ENCODE results near the gene KISS1R.
"Not testable (repeated sequence)": the region's sequence is repeated elsewhere in the genome, so short reads cannot be mapped to it uniquely, and the experiment has no call there.

KISS1R gene

DNA sequence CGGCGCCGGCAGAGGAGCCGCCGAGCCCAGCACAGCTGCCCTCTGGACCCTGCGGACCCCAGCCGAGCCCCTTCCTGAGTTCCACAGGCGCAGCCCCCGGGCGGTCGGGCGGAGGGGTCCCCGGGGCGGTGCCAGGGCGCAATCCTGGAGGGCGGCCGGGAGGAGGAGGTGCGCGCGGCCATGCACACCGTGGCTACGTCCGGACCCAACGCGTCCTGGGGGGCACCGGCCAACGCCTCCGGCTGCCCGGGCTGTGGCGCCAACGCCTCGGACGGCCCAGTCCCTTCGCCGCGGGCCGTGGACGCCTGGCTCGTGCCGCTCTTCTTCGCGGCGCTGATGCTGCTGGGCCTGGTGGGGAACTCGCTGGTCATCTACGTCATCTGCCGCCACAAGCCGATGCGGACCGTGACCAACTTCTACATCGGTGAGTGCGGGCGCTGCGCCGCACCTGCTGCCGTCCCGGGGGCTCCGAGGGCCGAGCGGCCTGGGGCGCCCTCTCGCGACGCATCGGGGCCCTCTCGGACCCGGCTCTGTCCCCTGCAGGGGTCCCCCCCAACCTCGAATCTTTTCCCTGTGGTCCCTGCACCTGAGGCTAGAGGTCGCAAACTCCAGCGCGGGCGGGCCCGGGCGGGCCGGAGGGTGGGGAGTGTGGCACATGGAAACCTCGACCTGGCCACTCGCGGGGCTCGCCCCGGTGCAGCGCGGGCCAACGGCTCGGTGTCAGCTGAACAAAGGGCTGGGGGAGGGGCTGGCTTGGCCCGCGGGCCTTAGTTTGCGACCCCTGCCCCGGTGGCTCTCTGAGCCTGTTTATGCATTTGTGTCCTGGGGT lies at the start of gene KISS1R:
KISS1R (plus strand) TSS at position 11 of the 829 bp plus-strand sequence; CDS start at position 181, 170 bp downstream.
- no peak for DNase-seq (ENCODE audit: low read depth)

GRCh38 chr19:867855-868457 lies 49.2 kb upstream of the KISS1R start:
- no peak for DNase-seq (ENCODE audit: low read depth)

DNA sequence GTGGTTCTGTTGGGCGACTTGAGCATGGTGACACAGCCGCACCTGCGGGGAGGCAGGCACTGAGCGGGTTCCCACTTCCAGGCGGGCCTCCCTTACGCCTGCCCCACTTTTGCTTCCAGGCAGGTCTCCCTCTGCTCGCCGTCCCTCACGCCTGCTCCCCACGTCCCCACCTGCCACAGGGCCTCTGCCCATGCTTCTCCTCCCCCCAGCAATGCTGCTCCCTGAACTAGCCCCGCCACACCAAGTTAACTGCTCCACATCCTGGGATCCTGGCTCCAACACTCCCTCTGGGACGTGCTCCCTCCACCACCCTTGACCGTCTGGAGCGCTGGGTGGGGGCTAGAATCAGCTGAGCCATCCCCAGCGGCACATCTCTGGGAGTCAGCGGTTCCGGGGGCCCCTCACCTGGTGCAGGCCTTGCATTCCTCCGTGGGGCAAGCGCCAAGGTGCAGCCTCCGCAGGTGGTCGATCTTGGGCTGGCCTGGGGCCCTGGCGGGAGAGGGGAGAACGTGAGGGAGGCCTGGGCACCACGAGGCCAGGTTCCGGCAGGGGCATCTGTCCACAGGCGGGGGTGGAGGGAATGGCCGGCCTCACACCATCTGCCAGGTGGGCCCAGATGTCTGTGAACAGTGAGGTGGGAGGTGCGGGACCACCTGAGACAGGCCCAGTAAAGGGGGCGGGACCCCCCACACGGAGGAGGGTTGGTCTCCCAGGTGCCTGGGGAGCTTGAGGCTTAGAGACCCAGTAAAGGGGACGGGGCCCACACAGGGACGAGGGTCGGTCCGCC lies 48.5 kb upstream of the KISS1R start:
- no peak for DNase-seq (ENCODE audit: low read depth)

- no peak for DNase-seq (ENCODE audit: low read depth)
Observed at GRCh38 chr19:869245-870177, 47.6 kb upstream of the KISS1R start.

DNA sequence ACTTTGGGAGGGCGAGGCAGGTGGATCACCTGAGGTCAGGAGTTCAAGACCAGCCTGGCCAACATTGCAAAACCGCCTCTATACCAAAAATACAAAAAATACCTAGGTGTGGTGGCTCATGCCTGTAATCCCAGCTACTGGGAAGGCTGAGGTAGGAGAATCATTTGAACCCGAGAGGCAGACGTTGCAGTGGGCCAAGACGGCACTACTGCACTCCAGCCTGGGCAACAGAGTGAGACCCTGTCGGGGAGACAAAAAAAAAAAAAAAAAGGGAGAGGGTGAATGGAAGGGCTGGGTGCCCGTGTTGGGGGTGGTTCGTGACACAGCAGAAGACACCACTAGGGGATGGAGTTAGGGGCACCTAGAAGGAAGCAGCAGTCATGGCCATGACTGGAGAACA lies 46.8 kb upstream of the KISS1R start:
- no peak for DNase-seq (ENCODE audit: low read depth)

GRCh38 chr19:870963-871401 lies 46.2 kb upstream of the KISS1R start:
- DNase-seq (ENCODE audit: low read depth), result no peak

DNA sequence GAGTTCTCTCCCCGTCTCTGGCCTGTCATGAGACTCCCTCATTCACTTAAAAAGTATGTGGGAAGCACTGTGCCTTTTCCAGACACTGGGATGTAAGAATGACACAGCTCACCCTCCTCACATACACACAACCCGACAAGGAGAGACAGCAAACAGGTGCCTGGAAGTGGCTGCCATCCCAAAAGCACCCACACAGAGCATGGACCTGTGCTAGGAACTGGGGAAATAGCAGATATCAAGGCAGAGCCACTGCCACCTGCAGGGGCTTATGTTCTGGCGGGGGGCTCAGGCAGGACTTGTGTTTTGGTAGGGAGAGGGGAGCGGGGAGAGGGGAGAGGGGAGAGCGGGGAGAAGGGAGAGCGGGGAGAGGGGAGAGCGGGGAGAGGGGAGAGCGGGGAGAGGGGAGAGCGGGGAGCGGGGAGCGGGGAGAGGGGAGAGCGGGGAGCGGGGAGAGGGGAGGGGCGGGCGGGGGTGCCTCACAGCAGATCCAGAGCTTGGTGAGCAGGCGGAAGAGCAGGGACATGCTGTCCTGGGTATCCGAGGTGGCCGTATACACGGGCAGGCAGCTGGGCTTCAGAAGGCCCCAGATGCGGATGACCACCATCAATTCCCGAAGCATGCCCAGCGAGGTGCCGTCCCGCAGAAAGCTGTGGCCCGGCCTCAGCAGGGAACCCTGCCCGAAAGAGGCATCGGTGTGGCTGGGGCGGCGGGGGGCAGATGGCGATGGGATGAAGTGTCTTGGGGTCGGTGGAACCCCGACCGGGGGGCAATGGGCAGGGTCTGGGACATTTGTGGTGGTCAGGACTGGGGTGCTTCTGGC lies 45.5 kb upstream of the KISS1R start:
- DNase-seq (ENCODE audit: low read depth), result no peak

DNA sequence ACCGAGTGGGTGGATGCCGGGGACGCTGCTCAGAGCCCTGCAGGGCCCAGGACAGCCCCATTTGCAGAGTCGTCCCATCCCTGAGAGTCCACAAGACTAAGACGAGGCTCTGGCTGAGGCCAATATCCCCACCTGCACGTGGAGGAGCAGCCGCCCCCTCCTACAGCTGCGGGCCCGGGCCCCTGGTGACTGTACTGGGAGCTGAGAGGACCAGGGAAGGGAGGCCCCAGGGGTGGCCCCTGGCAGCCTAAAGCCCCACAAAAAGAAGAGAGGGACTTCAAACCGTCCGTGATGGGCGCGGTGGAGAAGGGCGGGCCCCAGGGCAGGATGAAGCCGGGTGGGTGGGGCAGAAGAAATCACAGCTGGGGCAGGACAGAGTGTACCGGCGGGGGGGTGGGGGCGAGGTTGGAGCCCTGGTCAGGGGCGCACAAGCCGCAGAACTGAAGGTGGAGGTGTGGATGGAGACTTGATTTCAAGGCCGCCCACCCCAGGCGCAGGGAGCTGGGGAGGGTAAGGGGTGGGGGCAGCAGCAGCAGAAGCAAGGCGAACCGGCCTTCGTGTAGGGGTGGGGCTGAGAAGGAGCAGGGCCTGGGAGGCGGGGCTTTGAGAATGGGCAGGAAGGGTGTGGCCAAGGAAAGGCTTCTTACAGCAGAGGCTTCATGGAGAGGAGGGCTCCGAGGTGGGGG lies 44.7 kb upstream of the KISS1R start:
- peak; percentile 69 for DNase-seq (ENCODE audit: low read depth)

- peak; percentile 56 for DNase-seq (ENCODE audit: low read depth)
Observed at GRCh38 chr19:873084-873483, 44.0 kb upstream of the KISS1R start.

GRCh38 chr19:873561-874041 lies 43.5 kb upstream of the KISS1R start:
- no peak for DNase-seq (ENCODE audit: low read depth)

- no peak for DNase-seq (ENCODE audit: low read depth)
Observed at GRCh38 chr19:875265-875879, 41.8 kb upstream of the KISS1R start.

DNA sequence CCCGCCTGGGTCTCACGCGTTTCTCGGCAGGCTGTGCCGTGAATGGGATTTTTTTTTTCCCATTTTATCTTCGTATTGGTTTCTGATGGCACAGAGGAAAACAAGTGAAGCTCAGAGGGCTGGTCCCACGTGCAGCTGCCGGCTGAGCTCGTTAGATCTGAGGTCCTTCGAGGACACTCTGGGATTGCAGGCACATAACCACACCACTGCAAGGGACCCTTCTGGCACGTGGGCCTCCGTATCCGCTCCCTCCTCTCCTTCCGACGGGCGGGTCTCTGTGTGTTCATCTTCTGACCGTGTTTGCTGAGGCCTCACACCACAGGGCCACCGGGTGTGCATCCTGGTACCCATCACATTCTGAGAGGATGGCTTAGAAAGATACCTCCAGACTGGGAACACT lies 41.0 kb upstream of the KISS1R start:
- no peak for DNase-seq (ENCODE audit: low read depth)

- no peak for DNase-seq (ENCODE audit: low read depth)
Observed at GRCh38 chr19:876780-877314, 40.3 kb upstream of the KISS1R start.

DNA sequence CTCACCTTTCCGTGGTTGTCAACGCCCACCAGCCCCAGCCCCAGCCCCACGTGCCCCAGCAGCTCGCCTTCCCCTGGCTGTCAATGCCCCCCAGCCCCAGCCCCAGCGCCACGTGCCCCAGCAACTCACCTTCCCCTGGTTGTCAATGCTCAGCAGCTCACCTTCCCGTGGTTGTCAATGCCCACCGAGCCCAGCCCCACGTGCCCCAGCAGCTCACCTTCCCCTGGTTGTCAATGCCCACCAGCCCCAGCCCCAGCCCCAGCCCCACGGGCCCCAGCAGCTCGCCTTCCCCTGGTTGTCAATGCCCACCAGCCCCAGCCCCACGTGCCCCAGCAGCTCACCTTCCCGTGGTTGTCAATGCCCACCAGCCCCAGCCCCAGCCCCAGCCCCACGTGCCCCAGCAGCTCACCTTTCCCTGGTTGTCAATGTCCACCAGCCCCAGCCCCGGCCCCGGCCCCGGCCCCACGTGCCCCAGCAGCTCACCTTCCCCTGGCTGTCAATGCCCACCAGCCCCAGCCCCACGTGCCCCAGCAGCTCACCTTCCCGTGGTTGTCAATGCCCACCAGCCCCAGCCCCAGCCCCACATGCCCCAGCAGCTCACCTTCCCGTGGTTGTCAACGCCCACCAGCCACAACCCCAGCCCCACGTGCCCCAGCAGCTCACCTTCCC lies 39.0 kb upstream of the KISS1R start:
- not testable (repeated sequence) for DNase-seq (ENCODE audit: low read depth)

DNA sequence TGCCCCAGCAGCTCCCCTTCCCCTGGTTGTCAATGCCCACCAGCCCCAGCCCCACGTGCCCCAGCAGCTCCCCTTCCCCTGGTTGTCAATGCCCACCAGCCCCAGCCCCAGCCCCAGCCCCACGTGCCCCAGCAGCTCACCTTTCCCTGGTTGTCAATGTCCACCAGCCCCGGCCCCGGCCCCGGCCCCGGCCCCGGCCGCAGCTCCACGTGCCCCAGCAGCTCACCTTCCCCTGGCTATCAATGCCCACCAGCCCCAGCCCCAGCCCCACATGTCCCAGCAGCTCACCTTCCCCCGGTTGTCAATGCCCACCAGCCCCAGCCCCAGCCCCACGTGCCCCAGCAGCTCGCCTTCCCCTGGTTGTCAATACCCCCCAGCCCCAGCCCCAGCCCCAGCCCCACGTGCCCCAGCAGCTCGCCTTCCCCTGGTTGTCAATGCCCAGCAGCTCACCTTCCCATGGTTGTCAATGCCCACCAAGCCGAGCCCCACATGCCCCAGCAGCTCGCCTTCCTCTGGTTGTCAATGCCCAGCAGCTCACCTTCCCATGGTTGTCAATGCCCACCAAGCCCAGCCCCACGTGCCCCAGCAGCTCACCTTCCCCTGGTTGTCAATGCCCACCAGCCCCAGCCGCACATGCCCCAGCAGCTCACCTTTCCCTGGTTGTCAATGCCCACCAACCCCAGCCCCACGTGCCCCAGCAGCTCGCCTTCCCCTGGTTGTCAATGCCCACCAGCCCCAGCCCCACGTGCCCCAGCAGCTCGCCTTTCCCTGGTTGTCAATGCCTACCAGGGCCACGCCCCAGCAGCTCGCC lies 38.2 kb upstream of the KISS1R start:
- not testable (repeated sequence) for DNase-seq (ENCODE audit: low read depth)

DNA sequence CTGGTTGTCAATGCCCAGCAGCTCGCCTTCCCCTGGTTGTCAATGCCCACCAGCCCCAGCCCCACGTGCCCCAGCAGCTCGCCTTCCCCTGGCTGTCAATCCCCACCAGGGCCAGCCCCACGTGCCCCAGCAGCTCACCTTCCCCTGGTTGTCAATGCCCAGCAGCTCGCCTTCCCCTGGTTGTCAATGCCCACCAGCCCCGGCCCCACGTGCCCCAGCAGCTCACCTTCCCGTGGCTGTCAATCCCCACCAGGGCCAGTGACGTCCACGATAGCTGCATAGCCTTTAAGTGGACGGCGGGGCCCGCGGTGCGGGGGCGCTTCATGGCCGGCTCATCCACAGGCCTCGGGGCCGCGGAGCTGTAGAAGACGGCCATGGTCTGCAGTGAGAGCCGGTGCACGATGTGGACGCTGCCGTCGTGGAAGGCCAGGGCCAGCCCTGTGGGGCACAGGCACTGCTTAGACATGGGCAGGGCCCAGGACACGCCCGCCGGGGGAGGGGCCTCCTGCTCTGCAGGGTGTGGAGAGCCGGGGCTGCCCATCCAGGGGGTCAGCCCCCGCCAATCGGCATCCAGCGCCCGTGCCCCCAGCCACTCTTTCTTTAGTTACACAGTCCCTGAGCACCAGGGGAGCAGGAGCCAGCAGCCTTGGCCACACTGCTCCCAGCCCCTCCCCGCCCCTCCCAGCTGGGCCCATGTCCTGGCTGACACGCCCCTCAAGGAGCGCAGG lies 37.3 kb upstream of the KISS1R start:
- no peak for DNase-seq (ENCODE audit: low read depth)
